Frontal cortex (tissue), 4 donors: ENCODE results near the gene APOBEC3A. TPM values are rescaled to one million over a fixed set of nuclear protein-coding genes. Genes with fewer than 3 reads are reported as not detected.
"Not testable (repeated sequence)": the region's sequence is repeated elsewhere in the genome, so short reads cannot be mapped to it uniquely, and the experiment has no call there.

Experiments used
- DNase-seq, 2 donors: peaks; one replicate each; pipeline ENCODE4 v3.0.0; 2012; ENCODE audit warnings: low spot score in 2 of 2
- FAIRE-seq: peaks from 2 replicates; lab custom pipeline; 2012; peaks lifted over from hg19 to GRCh38; lab: Jason Lieb, UNC
- total RNA-seq: library from RNA; depleted of rRNA; stranded (reverse); fragments of >200 nt; gene quantifications from one replicate; pipeline ENCODE4 v1.2.3, GENCODE V29; 2014
- donor health status: control.
- donor health status: control.
- donor health status: control.

APOBEC3A gene
- total RNA-seq, 1 donor from 2014 or later: not detected

- DNase-seq (no peak), FAIRE-seq (no peak)
Measured at GRCh38 chr22:38941488-38941987, 15.9 kb upstream of the APOBEC3A start.

- FAIRE-seq: no peak
Measured at GRCh38 chr22:38942702-38943101, 14.7 kb upstream of the APOBEC3A start.

GRCh38 chr22:38943201-38943600 is 14.2 kb upstream of the APOBEC3A start:
- FAIRE-seq (no peak), DNase-seq (no peak)

More at GRCh38 chr22:38942702-38943101, 14.7 kb upstream of the APOBEC3A start:
- DNase-seq: no peak

- FAIRE-seq: no peak
- no peak for DNase-seq
Measured at GRCh38 chr22:38943882-38944281, 13.5 kb upstream of the APOBEC3A start.

GRCh38 chr22:38944653-38945052 is 12.8 kb upstream of the APOBEC3A start:
- no peak for FAIRE-seq
- no peak for DNase-seq

GRCh38 chr22:38945706-38946338 is 11.6 kb upstream of the APOBEC3A start:
- not testable (repeated sequence) for DNase-seq, FAIRE-seq

GRCh38 chr22:38946771-38947170 is 10.6 kb upstream of the APOBEC3A start:
- FAIRE-seq (no peak), DNase-seq (no peak)

- DNase-seq (no peak), FAIRE-seq (no peak)
Measured at GRCh38 chr22:38947321-38948140, 9.9 kb upstream of the APOBEC3A start.

- DNase-seq: no peak
- no peak for FAIRE-seq
Measured at GRCh38 chr22:38948181-38948940, 9.0 kb upstream of the APOBEC3A start.

- no peak for DNase-seq
Measured at GRCh38 chr22:38949889-38950405, 7.5 kb upstream of the APOBEC3A start.

GRCh38 chr22:38950527-38951295 is 6.7 kb upstream of the APOBEC3A start:
- no peak for DNase-seq
- FAIRE-seq: no peak

More at GRCh38 chr22:38949889-38950405, 7.5 kb upstream of the APOBEC3A start:
- FAIRE-seq: no peak

- no peak for FAIRE-seq
- DNase-seq: no peak
Measured at GRCh38 chr22:38951734-38952133, 5.7 kb upstream of the APOBEC3A start.

- DNase-seq (no peak), FAIRE-seq (no peak)
Measured at GRCh38 chr22:38952281-38952993, 5.0 kb upstream of the APOBEC3A start.

GRCh38 chr22:38953091-38953490 is 4.3 kb upstream of the APOBEC3A start:
- FAIRE-seq (no peak), DNase-seq (no peak)

- FAIRE-seq (no peak), DNase-seq (no peak)
Measured at GRCh38 chr22:38953577-38954413, 3.6 kb upstream of the APOBEC3A start.

- no peak for FAIRE-seq
- DNase-seq: no peak
Measured at GRCh38 chr22:38954414-38955043, 2.9 kb upstream of the APOBEC3A start.

GRCh38 chr22:38955250-38955905 is 2.0 kb upstream of the APOBEC3A start:
- FAIRE-seq: no peak
- no peak for DNase-seq
